Measurements from ENCODE around the gene MUSK.

Gene MUSK

DNA sequence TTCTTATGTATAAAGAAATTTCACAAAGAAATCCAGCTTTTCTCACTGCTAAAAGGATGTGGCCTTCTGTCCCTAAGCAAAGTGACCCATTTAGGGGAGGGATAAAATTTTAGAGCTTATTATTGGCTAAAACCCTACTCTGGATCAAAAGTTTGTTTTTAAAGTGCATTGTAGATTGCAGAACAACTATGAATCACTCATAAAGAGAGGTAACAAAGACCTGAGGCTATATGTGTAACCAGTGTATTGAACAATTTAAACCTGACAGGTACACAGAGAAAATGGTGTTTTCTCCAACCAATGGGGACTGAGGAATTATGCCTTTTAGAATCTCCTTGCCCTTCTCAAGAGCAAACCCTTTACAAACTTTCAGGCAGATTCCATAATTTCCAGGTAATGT is 86.6 kb downstream of the MUSK start:
- Histone ChIP-seq H3K36me3 (ENCODE audit: control insufficient read depth, insufficient read depth, low read length) (no peaks in the 10 kb centered on the region), H3K9ac (no peak overlapping the region), H3K27ac (no peak overlapping the region), H3K79me2 (no peaks in the 10 kb centered on the region), H2AFZ (no peak overlapping the region), H3K9me3 (ENCODE audit: control insufficient read depth, low read length) (no peaks in the 10 kb centered on the region), H3K4me2 (ENCODE audit: low read length) (no peak overlapping the region), H3K4me3 (ENCODE audit: low read depth, low read length) (no peak overlapping the region), H3K4me1 (no peaks in the 10 kb centered on the region), H3K27me3 (ENCODE audit: control insufficient read depth, insufficient read depth, low read length) (no peaks in the 10 kb centered on the region)
- TF ChIP-seq, protein P1, sequence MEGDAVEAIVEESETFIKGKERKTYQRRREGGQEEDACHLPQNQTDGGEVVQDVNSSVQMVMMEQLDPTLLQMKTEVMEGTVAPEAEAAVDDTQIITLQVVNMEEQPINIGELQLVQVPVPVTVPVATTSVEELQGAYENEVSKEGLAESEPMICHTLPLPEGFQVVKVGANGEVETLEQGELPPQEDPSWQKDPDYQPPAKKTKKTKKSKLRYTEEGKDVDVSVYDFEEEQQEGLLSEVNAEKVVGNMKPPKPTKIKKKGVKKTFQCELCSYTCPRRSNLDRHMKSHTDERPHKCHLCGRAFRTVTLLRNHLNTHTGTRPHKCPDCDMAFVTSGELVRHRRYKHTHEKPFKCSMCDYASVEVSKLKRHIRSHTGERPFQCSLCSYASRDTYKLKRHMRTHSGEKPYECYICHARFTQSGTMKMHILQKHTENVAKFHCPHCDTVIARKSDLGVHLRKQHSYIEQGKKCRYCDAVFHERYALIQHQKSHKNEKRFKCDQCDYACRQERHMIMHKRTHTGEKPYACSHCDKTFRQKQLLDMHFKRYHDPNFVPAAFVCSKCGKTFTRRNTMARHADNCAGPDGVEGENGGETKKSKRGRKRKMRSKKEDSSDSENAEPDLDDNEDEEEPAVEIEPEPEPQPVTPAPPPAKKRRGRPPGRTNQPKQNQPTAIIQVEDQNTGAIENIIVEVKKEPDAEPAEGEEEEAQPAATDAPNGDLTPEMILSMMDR (IDR thresholded peaks at IDR 0.05) = no peak

DNA sequence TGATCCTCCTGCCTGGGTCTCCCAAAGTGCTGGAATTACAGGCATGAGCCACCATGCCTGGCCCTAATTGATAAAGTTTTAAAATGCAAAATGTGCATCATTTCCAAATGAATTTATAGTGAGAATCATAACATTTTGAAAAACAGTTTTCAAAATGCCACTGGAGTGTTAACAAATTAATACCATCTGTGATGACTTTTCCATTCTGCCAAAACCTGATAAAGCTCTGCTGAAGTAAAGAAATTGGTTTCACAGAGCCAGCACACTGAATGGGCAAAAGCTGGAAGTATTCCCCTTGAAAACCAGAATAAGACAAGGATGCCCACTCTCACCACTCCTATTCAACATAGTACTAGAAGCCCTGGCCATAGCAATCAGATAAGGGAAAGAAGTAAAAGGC is 89.6 kb downstream of the MUSK start:
- Histone ChIP-seq H2AFZ (no peak overlapping the region), H3K36me3 (ENCODE audit: control insufficient read depth, insufficient read depth, low read length) (no peaks in the 10 kb centered on the region), H3K4me1 (no peaks in the 10 kb centered on the region), H3K79me2 (no peaks in the 10 kb centered on the region), H3K9ac (no peak overlapping the region), H3K9me3 (ENCODE audit: control insufficient read depth, low read length) (no peaks in the 10 kb centered on the region), H3K4me3 (ENCODE audit: low read depth, low read length) (no peak overlapping the region), H3K27ac (no peak overlapping the region), H3K27me3 (ENCODE audit: control insufficient read depth, insufficient read depth, low read length) (no peaks in the 10 kb centered on the region), H3K4me2 (ENCODE audit: low read length) (no peak overlapping the region)
- TF ChIP-seq, protein P1 (IDR thresholded peaks at IDR 0.05) = no peak

- Histone ChIP-seq H3K9me3 (ENCODE audit: control insufficient read depth, low read length) (no peaks in the 10 kb centered on the region), H3K4me1 (no peaks in the 10 kb centered on the region), H3K79me2 (no peaks in the 10 kb centered on the region), H2AFZ (no peak overlapping the region), H3K27me3 (ENCODE audit: control insufficient read depth, insufficient read depth, low read length) (no peaks in the 10 kb centered on the region), H3K4me2 (ENCODE audit: low read length) (no peak overlapping the region), H3K27ac (no peak overlapping the region), H3K36me3 (ENCODE audit: control insufficient read depth, insufficient read depth, low read length) (no peaks in the 10 kb centered on the region), H3K9ac (no peak overlapping the region), H3K4me3 (ENCODE audit: low read depth, low read length) (no peak overlapping the region)
- TF ChIP-seq, protein P1 (IDR thresholded peaks at IDR 0.05) = no peak
These were observed 94.2 kb downstream of the MUSK start for GRCh38 chr9:110762783-110763182.

DNA sequence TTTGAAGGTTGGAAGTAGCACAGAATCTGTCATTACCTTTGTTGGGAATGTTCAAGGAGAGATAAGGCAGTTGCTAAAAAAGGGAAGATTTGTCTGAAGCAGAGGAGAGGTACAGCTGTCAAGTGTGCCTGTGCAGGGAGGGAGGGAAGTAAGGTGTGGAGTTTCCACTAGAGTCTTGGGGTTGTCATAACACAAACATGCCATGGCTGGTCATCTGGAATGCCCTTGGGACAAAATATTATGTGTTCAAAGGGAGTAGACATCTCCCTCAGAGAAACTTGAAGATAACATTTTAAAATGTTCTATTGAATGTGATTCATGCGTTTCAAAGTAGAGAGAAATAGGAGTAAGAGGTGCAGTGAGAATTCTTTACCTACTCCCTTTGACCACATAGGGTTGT is 95.0 kb downstream of the MUSK start:
- Histone ChIP-seq H3K4me3 (ENCODE audit: low read depth, low read length) (no peak overlapping the region), H3K4me2 (ENCODE audit: low read length) (no peak overlapping the region), H3K9ac (no peak overlapping the region), H2AFZ (no peak overlapping the region), H3K79me2 (no peaks in the 10 kb centered on the region), H3K4me1 (no peaks in the 10 kb centered on the region), H3K27me3 (ENCODE audit: control insufficient read depth, insufficient read depth, low read length) (no peaks in the 10 kb centered on the region), H3K9me3 (ENCODE audit: control insufficient read depth, low read length) (no peaks in the 10 kb centered on the region), H3K27ac (no peak overlapping the region), H3K36me3 (ENCODE audit: control insufficient read depth, insufficient read depth, low read length) (no peaks in the 10 kb centered on the region)
- TF ChIP-seq, protein P1 (IDR thresholded peaks at IDR 0.05) = no peak

DNA sequence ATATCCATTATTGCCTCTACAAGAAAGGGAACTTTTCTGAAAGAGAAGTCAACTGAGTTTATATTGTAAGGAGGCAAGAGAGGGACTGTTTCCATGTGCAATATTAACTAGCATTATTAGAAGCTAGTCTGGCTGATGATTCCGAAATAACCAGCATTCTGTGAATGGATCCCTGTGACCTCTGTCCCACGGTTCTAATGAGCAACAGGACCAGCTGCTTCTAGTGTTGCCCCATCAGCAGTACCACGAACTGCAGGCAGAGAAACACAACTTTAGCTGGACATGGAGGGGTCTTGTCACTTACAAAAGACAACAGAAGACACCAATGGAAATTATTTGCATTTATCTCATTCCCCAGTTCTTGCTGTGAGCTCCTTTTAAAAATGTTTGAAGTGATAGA is 95.4 kb downstream of the MUSK start:
- Histone ChIP-seq H3K9ac (no peak overlapping the region), H2AFZ (no peak overlapping the region), H3K4me3 (ENCODE audit: low read depth, low read length) (no peak overlapping the region), H3K9me3 (ENCODE audit: control insufficient read depth, low read length) (no peaks in the 10 kb centered on the region), H3K36me3 (ENCODE audit: control insufficient read depth, insufficient read depth, low read length) (no peaks in the 10 kb centered on the region), H3K4me2 (ENCODE audit: low read length) (no peak overlapping the region), H3K4me1 (no peaks in the 10 kb centered on the region), H3K79me2 (no peaks in the 10 kb centered on the region), H3K27me3 (ENCODE audit: control insufficient read depth, insufficient read depth, low read length) (no peaks in the 10 kb centered on the region), H3K27ac (no peak overlapping the region)
- TF ChIP-seq, protein P1 (IDR thresholded peaks at IDR 0.05) = no peak

Data from parathyroid adenoma (tissue), 2 donors.